ENCODE measurements around the gene SERGEF.

DNA sequence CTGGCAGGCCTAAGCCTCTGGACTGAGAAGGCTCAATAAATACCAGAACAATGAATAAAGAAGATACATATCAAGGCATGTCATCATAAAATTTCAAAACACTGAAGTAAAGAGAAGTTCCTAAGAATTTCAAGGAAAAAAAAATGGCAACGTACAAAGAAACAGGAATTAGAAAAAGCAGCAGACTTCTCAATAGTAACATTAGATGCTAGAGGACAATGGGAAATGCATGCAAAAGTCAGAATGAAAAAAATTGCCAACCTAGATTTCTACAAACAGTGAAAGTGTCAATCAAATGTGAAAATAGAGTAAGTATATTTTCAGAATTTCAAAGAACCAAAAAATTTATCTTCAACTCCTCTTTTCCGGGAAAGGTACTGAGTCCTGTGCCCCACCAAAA is 153.3 kb downstream of the SERGEF start:
- TF ChIP-seq, protein P1, sequence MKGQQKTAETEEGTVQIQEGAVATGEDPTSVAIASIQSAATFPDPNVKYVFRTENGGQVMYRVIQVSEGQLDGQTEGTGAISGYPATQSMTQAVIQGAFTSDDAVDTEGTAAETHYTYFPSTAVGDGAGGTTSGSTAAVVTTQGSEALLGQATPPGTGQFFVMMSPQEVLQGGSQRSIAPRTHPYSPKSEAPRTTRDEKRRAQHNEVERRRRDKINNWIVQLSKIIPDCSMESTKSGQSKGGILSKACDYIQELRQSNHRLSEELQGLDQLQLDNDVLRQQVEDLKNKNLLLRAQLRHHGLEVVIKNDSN (IDR thresholded peaks at IDR 0.05; ENCODE audit: borderline replicate concordance, low read depth), result no peak
- no peak for TF ChIP-seq IRF3 (IDR thresholded peaks at IDR 0.05; ENCODE audit: low read depth, low read length)
- no peak for TF ChIP-seq CTCF (IDR thresholded peaks at IDR 0.05)
- TF ChIP-seq TAF1 (IDR thresholded peaks at IDR 0.05; ENCODE audit: borderline replicate concordance, low read depth, low read length), result no peak
- no peak for TF ChIP-seq EP300 (IDR thresholded peaks at IDR 0.05; ENCODE audit: borderline replicate concordance in 1 of 2, low read depth in 1 of 2, low read length in 1 of 2)
- no peak for TF ChIP-seq NRF1 (IDR thresholded peaks at IDR 0.05; ENCODE audit: low read depth, low read length)

Measured in SK-N-SH (cell line).